ENCODE data around the gene MEGF6. TPM values are rescaled to one million over a fixed set of nuclear protein-coding genes. Genes with fewer than 3 reads are reported as not detected.
A peak's percentile ranks its signal among the peaks of the same experiment; 100 is the strongest.

Gene MEGF6
- total RNA-seq, 2 experiments from 2014 or later = 57.5 to 62.2 TPM

DNA sequence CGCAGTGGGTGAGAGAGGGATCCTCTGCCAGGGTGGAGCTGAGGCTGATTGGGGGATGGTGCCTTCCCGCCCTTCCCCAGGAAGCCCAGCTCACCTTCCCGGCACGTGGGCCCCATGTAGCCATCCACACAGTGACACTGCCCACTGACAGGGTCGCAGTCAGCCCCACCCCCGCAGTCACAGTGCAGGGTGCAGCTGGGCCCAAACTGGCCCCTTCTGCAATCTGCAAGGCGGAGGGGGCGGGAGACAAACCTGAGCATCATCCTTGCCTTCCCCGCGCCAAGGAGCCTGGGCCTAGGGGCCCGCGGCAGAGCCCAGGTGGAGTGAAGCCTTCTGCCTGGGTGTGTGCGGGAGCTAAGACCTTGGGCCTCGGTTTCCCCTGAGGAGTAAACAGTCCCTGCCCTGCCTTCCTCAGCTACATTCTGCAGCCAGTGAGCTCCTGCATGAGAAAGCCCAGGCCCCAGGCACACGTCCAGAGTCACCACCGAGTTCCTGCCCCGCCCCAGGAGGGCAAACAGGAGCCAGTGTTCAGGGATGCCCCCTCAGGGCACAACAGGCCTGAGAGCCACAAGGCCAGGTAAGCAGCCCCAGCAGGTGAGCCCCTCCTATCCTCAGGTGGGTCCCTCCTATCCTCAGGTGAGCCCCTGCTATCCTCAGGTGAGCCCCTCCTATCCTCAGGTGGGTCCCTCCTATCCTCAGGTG lies 118.6 kb downstream of the MEGF6 start:
- no peak for DNase-seq
- peaks cover 10% of the 10 kb centered on the region for H3K4me1 ChIP-seq (ENCODE audit: insufficient read depth, low read length)
- Mint-ChIP-seq H3K36me3 (ENCODE audit: low read depth) (peaks cover 15% of the 10 kb centered on the region), H3K4me3 (no peak overlapping the region), H3K9me3 (peaks cover 6% of the 10 kb centered on the region), H3K4me1 (ENCODE audit: low read depth) (peaks cover 6% of the 10 kb centered on the region), H3K27me3 (no peaks in the 10 kb centered on the region), H3K27ac (no peak overlapping the region)
- TF ChIP-seq, protein P1, sequence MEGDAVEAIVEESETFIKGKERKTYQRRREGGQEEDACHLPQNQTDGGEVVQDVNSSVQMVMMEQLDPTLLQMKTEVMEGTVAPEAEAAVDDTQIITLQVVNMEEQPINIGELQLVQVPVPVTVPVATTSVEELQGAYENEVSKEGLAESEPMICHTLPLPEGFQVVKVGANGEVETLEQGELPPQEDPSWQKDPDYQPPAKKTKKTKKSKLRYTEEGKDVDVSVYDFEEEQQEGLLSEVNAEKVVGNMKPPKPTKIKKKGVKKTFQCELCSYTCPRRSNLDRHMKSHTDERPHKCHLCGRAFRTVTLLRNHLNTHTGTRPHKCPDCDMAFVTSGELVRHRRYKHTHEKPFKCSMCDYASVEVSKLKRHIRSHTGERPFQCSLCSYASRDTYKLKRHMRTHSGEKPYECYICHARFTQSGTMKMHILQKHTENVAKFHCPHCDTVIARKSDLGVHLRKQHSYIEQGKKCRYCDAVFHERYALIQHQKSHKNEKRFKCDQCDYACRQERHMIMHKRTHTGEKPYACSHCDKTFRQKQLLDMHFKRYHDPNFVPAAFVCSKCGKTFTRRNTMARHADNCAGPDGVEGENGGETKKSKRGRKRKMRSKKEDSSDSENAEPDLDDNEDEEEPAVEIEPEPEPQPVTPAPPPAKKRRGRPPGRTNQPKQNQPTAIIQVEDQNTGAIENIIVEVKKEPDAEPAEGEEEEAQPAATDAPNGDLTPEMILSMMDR (IDR thresholded peaks at IDR 0.05) = no peak
- ChIA-PET POLR2A (interaction anchor here (0.9 kb wide), 1 partner anchor 9 kb away, joined by 5 read pairs; no protein-coding TSS in a partner anchor), CTCF (no interaction called here)
- H3K27me3 ChIP-seq (ENCODE audit: control insufficient read depth in 1 of 2, insufficient read depth in 2 of 2, low read length in 2 of 2) = no peaks in the 10 kb centered on the region
- no peak overlapping the region for H3K4me3 ChIP-seq (ENCODE audit: low read length)
- H3K9me3 ChIP-seq (ENCODE audit: control insufficient read depth in 1 of 2, insufficient read depth in 1 of 2, low read length in 2 of 2) = peaks cover under 1 to 15% of the 10 kb centered on the region in 2 experiments
- no peak for ATAC-seq (ENCODE audit: poor library complexity)
- H3K36me3 ChIP-seq (ENCODE audit: insufficient read depth, low read length) = no peaks in the 10 kb centered on the region
- intact Hi-C loops (cut with DNase I, micrococcal nuclease) = loop anchor here in 1 of 2 experiments (5.0 kb wide), 1 partner anchor 860 kb away; the partner anchor contains the start of gene MMEL1
- no peak overlapping the region for H3K27ac ChIP-seq (ENCODE audit: low read depth in 1 of 2, low read length in 2 of 2)

DNA sequence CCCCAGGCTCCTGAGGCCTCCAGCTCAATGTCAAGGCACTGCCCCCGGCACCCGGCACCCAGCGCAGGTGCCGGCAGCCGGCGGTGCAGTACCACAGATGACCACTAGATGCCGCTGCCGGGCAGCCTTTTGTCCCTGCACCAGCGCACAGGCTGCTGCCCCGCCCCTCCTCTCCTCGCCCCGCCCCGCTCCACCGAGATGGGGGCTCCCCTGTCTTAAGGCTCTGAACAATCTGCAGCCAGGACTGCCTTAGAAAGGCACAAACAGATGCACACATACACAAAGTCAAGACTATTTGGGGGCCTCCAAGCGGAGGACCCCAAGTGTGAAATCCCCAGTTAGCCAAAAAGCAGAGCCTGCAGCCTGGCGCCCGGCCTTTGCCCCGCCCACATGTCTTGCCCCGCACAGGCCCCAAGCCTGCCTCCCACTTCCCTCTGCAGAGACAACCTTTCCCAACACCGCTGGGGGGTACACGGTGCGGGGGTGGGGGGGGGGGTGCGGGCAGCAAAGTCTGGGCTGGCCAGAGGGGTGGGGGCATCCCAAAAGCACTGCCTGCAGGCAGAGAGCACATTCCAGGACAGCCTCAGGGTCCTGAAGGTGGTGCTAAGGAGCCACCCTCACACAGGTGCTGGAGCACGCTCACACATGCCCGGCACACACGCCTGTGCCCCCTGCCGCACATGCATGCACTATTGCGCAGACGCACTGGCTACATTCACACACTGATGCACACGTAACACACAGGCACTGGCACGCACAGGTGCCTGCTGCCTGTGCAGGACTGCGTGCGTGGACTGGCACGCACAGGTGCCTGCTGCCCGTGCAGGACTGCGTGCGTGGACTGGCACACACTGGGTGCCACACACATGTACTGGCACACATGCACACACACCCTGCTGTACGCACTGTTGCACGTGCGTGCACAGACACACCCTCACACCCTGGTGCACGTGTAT lies 119.7 kb downstream of the MEGF6 start:
- no peak overlapping the region for H3K27ac Mint-ChIP-seq
- H3K36me3 ChIP-seq (ENCODE audit: insufficient read depth, low read length) = no peaks in the 10 kb centered on the region
- H3K27me3 ChIP-seq (ENCODE audit: control insufficient read depth in 1 of 2, insufficient read depth in 2 of 2, low read length in 2 of 2) = no peaks in the 10 kb centered on the region
- ChIA-PET CTCF (interaction anchor here (0.7 to 1.5 kb wide), 4 partner anchors 36 to 129 kb away, joined by 3 to 12 read pairs (median 4); no protein-coding TSS in a partner anchor), POLR2A (interaction anchor here (0.9 to 1.2 kb wide), 3 partner anchors 10 to 127 kb away, joined by 3 to 5 read pairs (median 5); no protein-coding TSS in a partner anchor)
- peak; percentile 100 for ATAC-seq (ENCODE audit: poor library complexity)
- peaks cover 6% of the 10 kb centered on the region for H3K4me1 Mint-ChIP-seq (ENCODE audit: low read depth)
- no peak overlapping the region for H3K4me3 Mint-ChIP-seq
- peaks cover 10% of the 10 kb centered on the region for H3K4me1 ChIP-seq (ENCODE audit: insufficient read depth, low read length)
- no peak overlapping the region for H3K27ac ChIP-seq (ENCODE audit: low read depth in 1 of 2, low read length in 2 of 2)
- H3K36me3 Mint-ChIP-seq (ENCODE audit: low read depth) = peaks cover 15% of the 10 kb centered on the region
- no peaks in the 10 kb centered on the region for H3K27me3 Mint-ChIP-seq
- H3K9me3 ChIP-seq (ENCODE audit: control insufficient read depth in 1 of 2, insufficient read depth in 1 of 2, low read length in 2 of 2) = peaks cover 3 to 15% of the 10 kb centered on the region in 2 experiments
- TF ChIP-seq, protein P1 (IDR thresholded peaks at IDR 0.05) = peak; percentile 99
- no peak overlapping the region for H3K4me3 ChIP-seq (ENCODE audit: low read length)
- intact Hi-C loops (cut with DNase I, micrococcal nuclease) = loop anchor here (1.0 to 5.0 kb wide), 4 partner anchors 37 to 859 kb away; partner anchors contain the start of gene MMEL1 (in 1 of the 2)
- peak; percentile 77 to 91 (median 84) for DNase-seq
- H3K9me3 Mint-ChIP-seq = peaks cover 8% of the 10 kb centered on the region

Measured in CD4-positive, alpha-beta T cell (primary cell).